Liver (tissue), 9 donors: ENCODE data around the gene ZNF669. TPM values are rescaled to one million over a fixed set of nuclear protein-coding genes. Genes with fewer than 3 reads are reported as not detected.

Experiments
- DNase-seq: peaks from one replicate; pipeline ENCODE4 v3.0.0-alpha.2; 2017; ENCODE audit warnings: low spot score
- H3K27ac ChIP-seq, 2 donors: one replicate each; pipeline ENCODE4 v1.7.0; 2013; ENCODE audit warnings: inconsistent platforms in 2 of 2, low read length in 2 of 2, control low read depth in 1 of 2, low read depth in 1 of 2, mild to moderate bottlenecking in 1 of 2
- H3K27me3 ChIP-seq, 4 donors: one replicate each; pipeline versions ENCODE4 v1.6.1 to v1.7.0; 2013; ENCODE audit warnings: low read length in 3 of 4, inconsistent platforms in 1 of 4, mild to moderate bottlenecking in 1 of 4, moderate library complexity in 1 of 4; ENCODE audit not compliant: control insufficient read depth in 4 of 4, insufficient read depth in 4 of 4
- H3K36me3 ChIP-seq, 4 donors: one replicate each; pipeline versions ENCODE4 v1.6.1 to v1.7.0; 2013; ENCODE audit warnings: low read length in 3 of 4, mild to moderate bottlenecking in 3 of 4, low read depth in 1 of 4, moderate library complexity in 1 of 4; ENCODE audit not compliant: control insufficient read depth in 4 of 4, insufficient read depth in 3 of 4
- H3K4me1 ChIP-seq, 4 donors: one replicate each; pipeline versions ENCODE4 v1.6.1 to v1.7.0; 2013; ENCODE audit warnings: low read length in 3 of 4, mild to moderate bottlenecking in 3 of 4, moderate library complexity in 1 of 4; ENCODE audit not compliant: control insufficient read depth in 4 of 4, insufficient read depth in 4 of 4
- H3K4me3 ChIP-seq, 3 donors: one replicate each; pipeline versions ENCODE4 v1.6.1 to v1.7.0; 2013; ENCODE audit warnings: low read length in 3 of 3, control low read depth in 1 of 3, low read depth in 1 of 3, mild to moderate bottlenecking in 1 of 3
- H3K9ac ChIP-seq, 2 donors: one replicate each; pipeline ENCODE4 v1.7.0; 2013; ENCODE audit warnings: low read length in 2 of 2, mild to moderate bottlenecking in 2 of 2, moderate library complexity in 2 of 2, control low read depth in 1 of 2, low read depth in 1 of 2
- H3K9me3 ChIP-seq, 4 donors: one replicate each; pipeline versions ENCODE4 v1.6.1 to v1.7.0; 2013; ENCODE audit warnings: low read length in 3 of 4; ENCODE audit not compliant: control insufficient read depth in 4 of 4
- EGR1 ChIP-seq, 2 donors: IDR thresholded peaks; 2 replicates each; pipeline ENCODE4 v1.6.1; 2016 to 2018; ENCODE audit warnings: antibody characterized with exemption in 2 of 2, low read depth in 2 of 2
- FOXA2 ChIP-seq: IDR thresholded peaks from 2 replicates; pipeline ENCODE4 v1.6.1; 2016; ENCODE audit warnings: antibody characterized with exemption
- JUND ChIP-seq, 2 donors: IDR thresholded peaks; 2 replicates each; pipeline ENCODE4 v1.6.1; 2016; ENCODE audit warnings: antibody characterized with exemption in 2 of 2
- RAD21 ChIP-seq, 2 donors: IDR thresholded peaks; 2 replicates each; pipeline ENCODE4 v1.6.1; 2016; ENCODE audit warnings: antibody characterized with exemption in 2 of 2, mild to moderate bottlenecking in 2 of 2
- TAF1 ChIP-seq: conservative IDR thresholded peaks from 2 replicates; pipeline ENCODE4 v1.6.1; 2016; ENCODE audit warnings: antibody characterized with exemption, mild to moderate bottlenecking
- YY1 ChIP-seq: IDR thresholded peaks from 2 replicates; pipeline ENCODE4 v1.6.1; 2016; ENCODE audit warnings: antibody characterized with exemption, mild to moderate bottlenecking
- WGBS: extraction: QIAGEN DNeasy Blood & Tissue Kit; methylation state at CpG from one replicate; pipeline ENCODE4 v1.1.7; 2013; 5-methylcytosine and 5-hydroxymethylcytosine counted together
- polyA plus RNA-seq, 2 donors: library from polyadenylated mRNA; stranded (reverse) in 1 of 2; unstranded in 1 of 2; fragments of 200-250 nt in 1 of 2; fragments of >200 nt in 1 of 2; fragmentation: Nextera tagmentation in 1 of 2; extraction: Ambion mirVana in 1 of 2; gene quantifications; one replicate each; pipeline versions ENCODE4 v1.2.1 to v1.2.3, GENCODE V29; 2013 to 2015
- total RNA-seq, 2 donors: library from RNA; depleted of rRNA; stranded (reverse); fragments of >200 nt; gene quantifications; one replicate each; pipeline ENCODE4 v1.2.3, GENCODE V29; 2014
- TF ChIP-seq, protein P1 (sequence below): IDR thresholded peaks from 2 replicates; pipeline ENCODE4 v1.6.1; 2016; ENCODE audit warnings: antibody characterized with exemption, mild to moderate bottlenecking
- TF ChIP-seq, protein P2 (sequence below): fragments of 150-350 bp; IDR thresholded peaks from 2 replicates; pipeline ENCODE4 v1.5.1; 2017; ENCODE audit warnings: improper control_type of control experiment, low read depth, low read length; ENCODE audit not compliant: missing input control
- TF ChIP-seq, protein P3 (sequence below): IDR thresholded peaks from 2 replicates; pipeline ENCODE4 v1.6.1; 2016; ENCODE audit warnings: antibody characterized with exemption
- TF ChIP-seq, protein P4 (sequence below): IDR thresholded peaks from 2 replicates; pipeline ENCODE4 v1.6.1; 2016; ENCODE audit warnings: antibody characterized with exemption
- donor health status: healthy.
- donor health status: healthy.
- donor health status: healthy.
- donor health status: healthy.
- donor health status: healthy.

Gene ZNF669
- total and polyA plus RNA-seq, 4 donors: 1.2 to 4.2 (median 2.2) TPM

DNA sequence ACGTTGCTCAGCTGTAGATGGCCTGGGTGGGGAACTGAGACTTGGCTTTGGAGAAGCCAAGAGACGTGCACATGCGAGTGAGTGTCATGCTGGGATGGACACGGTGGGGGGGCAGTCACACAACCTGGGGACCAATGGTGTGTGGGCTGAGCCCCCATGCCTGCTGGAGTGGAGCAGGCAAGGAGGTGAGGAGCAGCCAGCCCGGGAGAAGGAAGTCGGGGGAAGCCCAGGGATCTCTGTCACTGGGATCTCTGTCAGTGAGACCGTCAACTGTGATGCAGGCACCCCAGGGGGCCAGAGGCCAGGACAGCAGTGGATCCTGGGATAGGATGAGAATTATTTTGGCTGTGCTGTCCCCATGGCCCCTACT is 11.0 kb upstream of the ZNF669 start:
- TF ChIP-seq EGR1 (IDR thresholded peaks at IDR 0.05; ENCODE audit: low read depth in 2 of 2) (no peak), RAD21 (IDR thresholded peaks at IDR 0.05) (no peak), YY1 (no peak)
- TF ChIP-seq, protein P1, sequence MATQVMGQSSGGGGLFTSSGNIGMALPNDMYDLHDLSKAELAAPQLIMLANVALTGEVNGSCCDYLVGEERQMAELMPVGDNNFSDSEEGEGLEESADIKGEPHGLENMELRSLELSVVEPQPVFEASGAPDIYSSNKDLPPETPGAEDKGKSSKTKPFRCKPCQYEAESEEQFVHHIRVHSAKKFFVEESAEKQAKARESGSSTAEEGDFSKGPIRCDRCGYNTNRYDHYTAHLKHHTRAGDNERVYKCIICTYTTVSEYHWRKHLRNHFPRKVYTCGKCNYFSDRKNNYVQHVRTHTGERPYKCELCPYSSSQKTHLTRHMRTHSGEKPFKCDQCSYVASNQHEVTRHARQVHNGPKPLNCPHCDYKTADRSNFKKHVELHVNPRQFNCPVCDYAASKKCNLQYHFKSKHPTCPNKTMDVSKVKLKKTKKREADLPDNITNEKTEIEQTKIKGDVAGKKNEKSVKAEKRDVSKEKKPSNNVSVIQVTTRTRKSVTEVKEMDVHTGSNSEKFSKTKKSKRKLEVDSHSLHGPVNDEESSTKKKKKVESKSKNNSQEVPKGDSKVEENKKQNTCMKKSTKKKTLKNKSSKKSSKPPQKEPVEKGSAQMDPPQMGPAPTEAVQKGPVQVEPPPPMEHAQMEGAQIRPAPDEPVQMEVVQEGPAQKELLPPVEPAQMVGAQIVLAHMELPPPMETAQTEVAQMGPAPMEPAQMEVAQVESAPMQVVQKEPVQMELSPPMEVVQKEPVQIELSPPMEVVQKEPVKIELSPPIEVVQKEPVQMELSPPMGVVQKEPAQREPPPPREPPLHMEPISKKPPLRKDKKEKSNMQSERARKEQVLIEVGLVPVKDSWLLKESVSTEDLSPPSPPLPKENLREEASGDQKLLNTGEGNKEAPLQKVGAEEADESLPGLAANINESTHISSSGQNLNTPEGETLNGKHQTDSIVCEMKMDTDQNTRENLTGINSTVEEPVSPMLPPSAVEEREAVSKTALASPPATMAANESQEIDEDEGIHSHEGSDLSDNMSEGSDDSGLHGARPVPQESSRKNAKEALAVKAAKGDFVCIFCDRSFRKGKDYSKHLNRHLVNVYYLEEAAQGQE: no peak
- 83% methylated on average over 7 of the region's 7 CpGs for WGBS
- H3K4me1 ChIP-seq: peaks cover 0 to 24% (median 17%) of the 10 kb centered on the region in 4 donors

DNA sequence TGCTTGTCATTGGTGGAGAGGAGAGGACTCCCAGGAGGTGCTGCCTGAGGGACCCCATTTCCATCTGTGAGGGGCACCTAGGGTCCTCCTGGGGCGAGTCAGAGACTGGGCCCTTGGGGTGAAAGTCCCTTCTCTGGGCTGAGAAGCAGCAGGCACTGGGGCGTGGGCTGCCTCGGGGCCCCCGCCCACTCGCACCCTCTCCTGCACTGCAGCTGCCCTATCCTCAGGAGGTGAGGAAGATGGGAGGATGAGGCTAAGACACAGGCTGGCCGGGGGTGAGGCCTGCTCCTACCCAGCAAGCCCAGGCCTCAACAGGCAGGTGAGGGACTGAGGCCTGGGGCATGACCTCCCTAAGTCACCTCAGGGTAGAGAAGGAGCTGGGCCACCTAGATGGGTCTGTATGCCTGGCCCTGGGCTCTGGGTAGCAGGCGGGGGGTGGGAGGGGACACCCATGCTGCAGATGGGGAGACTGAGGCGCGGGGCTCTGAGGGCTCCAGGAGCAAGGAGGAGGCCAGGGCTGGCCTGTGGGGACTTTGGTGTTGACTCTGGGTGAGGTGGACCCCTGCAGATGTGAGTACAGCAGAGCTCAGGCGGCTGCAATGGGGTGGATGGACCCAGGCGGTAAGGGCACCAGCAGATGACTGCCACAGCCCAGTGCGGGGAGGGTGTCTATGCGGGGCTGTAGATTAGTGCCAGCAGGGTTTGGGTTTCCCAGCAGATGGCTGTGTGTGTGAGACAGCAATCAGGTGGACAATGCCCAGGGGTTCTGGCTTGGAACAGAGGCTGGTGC is 10.4 kb upstream of the ZNF669 start:
- Histone ChIP-seq H3K4me1 (peaks cover 0 to 24% (median 17%) of the 10 kb centered on the region in 4 donors), H3K27me3 (no peaks in the 10 kb centered on the region), H3K9ac (no peak overlapping the region), H3K36me3 (no peaks in the 10 kb centered on the region), H3K27ac (no peak overlapping the region), H3K9me3 (no peaks in the 10 kb centered on the region), H3K4me3 (no peak overlapping the region)
- no peak for TF ChIP-seq JUND (IDR thresholded peaks at IDR 0.05)
- TF ChIP-seq YY1: no peak
- TF ChIP-seq, protein P2, sequence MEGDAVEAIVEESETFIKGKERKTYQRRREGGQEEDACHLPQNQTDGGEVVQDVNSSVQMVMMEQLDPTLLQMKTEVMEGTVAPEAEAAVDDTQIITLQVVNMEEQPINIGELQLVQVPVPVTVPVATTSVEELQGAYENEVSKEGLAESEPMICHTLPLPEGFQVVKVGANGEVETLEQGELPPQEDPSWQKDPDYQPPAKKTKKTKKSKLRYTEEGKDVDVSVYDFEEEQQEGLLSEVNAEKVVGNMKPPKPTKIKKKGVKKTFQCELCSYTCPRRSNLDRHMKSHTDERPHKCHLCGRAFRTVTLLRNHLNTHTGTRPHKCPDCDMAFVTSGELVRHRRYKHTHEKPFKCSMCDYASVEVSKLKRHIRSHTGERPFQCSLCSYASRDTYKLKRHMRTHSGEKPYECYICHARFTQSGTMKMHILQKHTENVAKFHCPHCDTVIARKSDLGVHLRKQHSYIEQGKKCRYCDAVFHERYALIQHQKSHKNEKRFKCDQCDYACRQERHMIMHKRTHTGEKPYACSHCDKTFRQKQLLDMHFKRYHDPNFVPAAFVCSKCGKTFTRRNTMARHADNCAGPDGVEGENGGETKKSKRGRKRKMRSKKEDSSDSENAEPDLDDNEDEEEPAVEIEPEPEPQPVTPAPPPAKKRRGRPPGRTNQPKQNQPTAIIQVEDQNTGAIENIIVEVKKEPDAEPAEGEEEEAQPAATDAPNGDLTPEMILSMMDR: no peak
- no peak for DNase-seq
- 92% methylated on average over 13 of the region's 13 CpGs for WGBS

More for the DNA sequence above, 11.0 kb upstream of the ZNF669 start:
- DNase-seq: no peak
- Histone ChIP-seq H3K4me3 (no peak overlapping the region), H3K9ac (no peak overlapping the region), H3K27me3 (no peaks in the 10 kb centered on the region), H3K27ac (no peak overlapping the region), H3K9me3 (no peaks in the 10 kb centered on the region), H3K36me3 (no peaks in the 10 kb centered on the region)

DNA sequence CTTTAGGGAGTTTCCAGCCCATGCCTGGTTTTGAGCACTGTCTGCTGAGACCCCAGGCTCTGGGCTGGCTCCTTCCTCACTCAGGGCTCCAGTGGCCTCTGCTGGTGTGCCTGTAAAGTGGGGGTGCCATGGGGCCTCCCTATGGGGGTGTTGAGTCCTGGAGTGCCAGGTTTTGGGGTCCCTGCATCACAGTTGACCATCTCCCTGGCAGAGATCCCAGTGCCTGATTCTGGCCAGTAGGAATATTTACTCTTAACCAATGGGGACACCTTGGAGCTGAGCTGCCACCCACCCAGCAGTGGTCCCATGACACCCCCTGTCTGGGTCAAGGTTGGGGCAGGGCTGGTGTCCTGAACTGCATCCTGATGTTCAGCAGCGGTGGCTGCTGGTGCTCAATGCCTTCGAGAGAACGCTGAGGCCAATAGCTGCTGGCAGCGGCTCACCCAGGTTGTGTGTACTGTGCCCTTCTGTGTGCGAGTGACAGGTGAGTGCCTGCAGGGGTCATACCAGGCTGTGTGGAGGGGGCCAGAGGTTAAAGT is 9.6 kb upstream of the ZNF669 start:
- H3K4me1 ChIP-seq: peaks cover 0 to 24% (median 17%) of the 10 kb centered on the region in 4 donors
- no peaks in the 10 kb centered on the region for H3K36me3 ChIP-seq
- no peak for DNase-seq
- no peak overlapping the region for H3K27ac ChIP-seq
- WGBS: 52% methylated on average over 5 of the region's 5 CpGs
- H3K27me3 ChIP-seq: no peaks in the 10 kb centered on the region
- no peaks in the 10 kb centered on the region for H3K9me3 ChIP-seq
- H3K9ac ChIP-seq: no peak overlapping the region
- H3K4me3 ChIP-seq: no peak overlapping the region
- TF ChIP-seq TAF1 (no peak), YY1 (no peak), FOXA2 (no peak)
- TF ChIP-seq, protein P1: no peak
- TF ChIP-seq, protein P3, sequence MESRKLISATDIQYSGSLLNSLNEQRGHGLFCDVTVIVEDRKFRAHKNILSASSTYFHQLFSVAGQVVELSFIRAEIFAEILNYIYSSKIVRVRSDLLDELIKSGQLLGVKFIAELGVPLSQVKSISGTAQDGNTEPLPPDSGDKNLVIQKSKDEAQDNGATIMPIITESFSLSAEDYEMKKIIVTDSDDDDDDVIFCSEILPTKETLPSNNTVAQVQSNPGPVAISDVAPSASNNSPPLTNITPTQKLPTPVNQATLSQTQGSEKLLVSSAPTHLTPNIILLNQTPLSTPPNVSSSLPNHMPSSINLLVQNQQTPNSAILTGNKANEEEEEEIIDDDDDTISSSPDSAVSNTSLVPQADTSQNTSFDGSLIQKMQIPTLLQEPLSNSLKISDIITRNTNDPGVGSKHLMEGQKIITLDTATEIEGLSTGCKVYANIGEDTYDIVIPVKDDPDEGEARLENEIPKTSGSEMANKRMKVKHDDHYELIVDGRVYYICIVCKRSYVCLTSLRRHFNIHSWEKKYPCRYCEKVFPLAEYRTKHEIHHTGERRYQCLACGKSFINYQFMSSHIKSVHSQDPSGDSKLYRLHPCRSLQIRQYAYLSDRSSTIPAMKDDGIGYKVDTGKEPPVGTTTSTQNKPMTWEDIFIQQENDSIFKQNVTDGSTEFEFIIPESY: no peak
- TF ChIP-seq, protein P2: no peak
- TF ChIP-seq, protein P4, sequence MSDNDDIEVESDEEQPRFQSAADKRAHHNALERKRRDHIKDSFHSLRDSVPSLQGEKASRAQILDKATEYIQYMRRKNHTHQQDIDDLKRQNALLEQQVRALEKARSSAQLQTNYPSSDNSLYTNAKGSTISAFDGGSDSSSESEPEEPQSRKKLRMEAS: no peak
